RWPE2 (cell line): ENCODE measurements around the gene POMT1.

Source experiments
- ATAC-seq: fragments of 200-7000 bp; cut with Tn5 transposase; 3 replicates; pipeline ENCODE4 v1.9.1; 2021; ENCODE audit warnings: low read depth
- DNase-seq: peaks from one replicate; pipeline ENCODE4 v3.0.0-alpha.2; 2020; ENCODE audit warnings: low spot score
- H3K27ac ChIP-seq: fragments of 450-650 bp; 2 replicates; pipeline ENCODE4 v1.5.1; 2017; ENCODE audit warnings: mild to moderate bottlenecking; ENCODE audit not compliant: poor library complexity, severe bottlenecking
- H3K27me3 ChIP-seq: fragments of 250-450 bp; sonication (Bioruptor Pico); 2 replicates; pipeline ENCODE4 v1.5.1; 2021; ENCODE audit warnings: mild to moderate bottlenecking, moderate library complexity; ENCODE audit not compliant: insufficient read depth, poor library complexity, severe bottlenecking
- H3K36me3 ChIP-seq: fragments of 250-450 bp; sonication (Bioruptor Pico); 2 replicates; pipeline ENCODE4 v1.5.1; 2020; ENCODE audit warnings: low read depth, mild to moderate bottlenecking, moderate library complexity
- H3K4me1 ChIP-seq: fragments of 250-450 bp; sonication (Bioruptor Pico); 2 replicates; pipeline ENCODE4 v1.5.1; 2021; ENCODE audit warnings: mild to moderate bottlenecking, moderate library complexity; ENCODE audit not compliant: insufficient read depth, poor library complexity, severe bottlenecking
- H3K4me3 ChIP-seq: fragments of 250-450 bp; sonication (Bioruptor Pico); 2 replicates; pipeline ENCODE4 v1.5.1; 2021; ENCODE audit warnings: mild to moderate bottlenecking, moderate library complexity; ENCODE audit not compliant: severe bottlenecking
- H3K9me3 ChIP-seq: fragments of 250-450 bp; sonication (Bioruptor Pico); 2 replicates; pipeline ENCODE4 v1.5.1; 2021; ENCODE audit warnings: mild to moderate bottlenecking, moderate library complexity; ENCODE audit not compliant: severe bottlenecking
- TF ChIP-seq, protein P1 (sequence below): fragments of 450-650 bp; IDR thresholded peaks from one replicate; pipeline ENCODE4 v1.5.1; 2017; ENCODE audit warnings: mild to moderate bottlenecking, moderate library complexity; ENCODE audit not compliant: poor library complexity, severe bottlenecking

POMT1 gene

DNA sequence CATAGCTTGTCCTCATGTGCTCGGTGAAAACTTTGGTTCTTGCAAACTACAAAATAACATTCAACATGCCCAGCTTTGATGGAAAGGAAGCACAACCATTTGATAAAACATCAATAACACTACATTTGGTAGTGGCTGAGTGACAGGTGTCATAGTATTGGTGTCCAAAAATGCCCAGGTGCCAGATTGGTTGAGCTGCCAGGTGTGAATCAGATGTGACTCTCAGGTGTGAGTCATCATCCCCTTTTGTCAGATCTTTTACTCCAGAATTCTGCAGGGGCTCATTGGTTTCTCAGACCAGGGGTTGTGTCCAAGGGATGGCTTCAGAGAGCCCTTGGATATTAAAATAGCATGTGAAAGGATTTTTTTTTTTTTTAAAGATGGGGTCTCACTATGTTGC, 22.5 kb upstream of the POMT1 start:
- no peak overlapping the region for H3K27ac ChIP-seq
- H3K4me1 ChIP-seq, result no peaks in the 10 kb centered on the region
- no peak for ATAC-seq
- TF ChIP-seq, protein P1, sequence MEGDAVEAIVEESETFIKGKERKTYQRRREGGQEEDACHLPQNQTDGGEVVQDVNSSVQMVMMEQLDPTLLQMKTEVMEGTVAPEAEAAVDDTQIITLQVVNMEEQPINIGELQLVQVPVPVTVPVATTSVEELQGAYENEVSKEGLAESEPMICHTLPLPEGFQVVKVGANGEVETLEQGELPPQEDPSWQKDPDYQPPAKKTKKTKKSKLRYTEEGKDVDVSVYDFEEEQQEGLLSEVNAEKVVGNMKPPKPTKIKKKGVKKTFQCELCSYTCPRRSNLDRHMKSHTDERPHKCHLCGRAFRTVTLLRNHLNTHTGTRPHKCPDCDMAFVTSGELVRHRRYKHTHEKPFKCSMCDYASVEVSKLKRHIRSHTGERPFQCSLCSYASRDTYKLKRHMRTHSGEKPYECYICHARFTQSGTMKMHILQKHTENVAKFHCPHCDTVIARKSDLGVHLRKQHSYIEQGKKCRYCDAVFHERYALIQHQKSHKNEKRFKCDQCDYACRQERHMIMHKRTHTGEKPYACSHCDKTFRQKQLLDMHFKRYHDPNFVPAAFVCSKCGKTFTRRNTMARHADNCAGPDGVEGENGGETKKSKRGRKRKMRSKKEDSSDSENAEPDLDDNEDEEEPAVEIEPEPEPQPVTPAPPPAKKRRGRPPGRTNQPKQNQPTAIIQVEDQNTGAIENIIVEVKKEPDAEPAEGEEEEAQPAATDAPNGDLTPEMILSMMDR, result no peak
- no peaks in the 10 kb centered on the region for H3K9me3 ChIP-seq
- no peak for DNase-seq
- no peak overlapping the region for H3K4me3 ChIP-seq
- no peaks in the 10 kb centered on the region for H3K27me3 ChIP-seq
- H3K36me3 ChIP-seq, result peaks cover 97% of the 10 kb centered on the region

DNA sequence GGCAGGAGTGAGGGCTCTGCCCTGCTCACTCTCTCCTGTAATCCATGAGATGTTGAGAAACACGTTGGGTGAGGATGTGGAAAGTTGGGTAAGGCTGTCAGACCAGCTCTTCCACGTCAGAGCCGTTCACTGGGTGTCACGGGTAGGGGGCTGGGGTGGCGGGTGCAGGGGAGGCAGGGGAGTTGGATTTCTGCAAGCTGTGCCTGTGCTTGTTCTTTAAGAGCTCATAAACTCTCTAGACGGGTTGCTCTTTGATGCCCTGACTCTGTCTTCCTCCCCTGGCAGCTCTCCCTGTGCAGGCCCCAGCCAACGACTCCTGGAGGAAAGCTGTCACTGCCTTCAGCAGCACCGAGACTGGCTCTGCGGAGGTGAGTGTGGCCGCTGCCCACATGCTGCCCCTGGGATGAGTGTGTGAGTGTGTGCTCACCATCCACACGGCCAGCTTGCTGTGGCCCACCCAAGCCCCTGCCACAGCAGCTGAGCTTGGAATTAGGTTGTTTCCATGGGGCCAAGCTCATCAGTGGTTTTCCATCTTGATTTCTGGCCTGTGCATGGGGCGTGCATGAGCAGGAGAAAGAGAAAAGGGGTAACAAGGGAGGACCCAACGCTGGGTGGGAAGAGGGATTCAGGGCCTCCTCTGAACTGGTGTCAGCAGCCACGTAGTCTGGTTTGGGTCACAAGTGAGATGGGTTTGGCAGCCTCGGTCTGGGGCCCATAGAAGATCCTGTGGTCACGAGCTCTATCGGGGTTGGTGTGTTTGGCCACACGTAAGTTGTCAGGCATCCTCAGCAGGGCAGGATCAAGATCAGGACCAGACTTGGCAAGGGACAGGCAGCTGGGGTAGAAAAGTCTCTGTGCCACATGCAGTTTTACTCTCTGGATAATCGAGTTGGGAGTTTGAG, 21.0 kb upstream of the POMT1 start:
- ATAC-seq (no peak), DNase-seq (no peak)
- Histone ChIP-seq H3K9me3 (no peaks in the 10 kb centered on the region), H3K4me1 (no peaks in the 10 kb centered on the region), H3K4me3 (no peak overlapping the region), H3K27ac (no peak overlapping the region), H3K27me3 (no peaks in the 10 kb centered on the region), H3K36me3 (peaks cover 96% of the 10 kb centered on the region)
- TF ChIP-seq, protein P1, result no peak

DNA sequence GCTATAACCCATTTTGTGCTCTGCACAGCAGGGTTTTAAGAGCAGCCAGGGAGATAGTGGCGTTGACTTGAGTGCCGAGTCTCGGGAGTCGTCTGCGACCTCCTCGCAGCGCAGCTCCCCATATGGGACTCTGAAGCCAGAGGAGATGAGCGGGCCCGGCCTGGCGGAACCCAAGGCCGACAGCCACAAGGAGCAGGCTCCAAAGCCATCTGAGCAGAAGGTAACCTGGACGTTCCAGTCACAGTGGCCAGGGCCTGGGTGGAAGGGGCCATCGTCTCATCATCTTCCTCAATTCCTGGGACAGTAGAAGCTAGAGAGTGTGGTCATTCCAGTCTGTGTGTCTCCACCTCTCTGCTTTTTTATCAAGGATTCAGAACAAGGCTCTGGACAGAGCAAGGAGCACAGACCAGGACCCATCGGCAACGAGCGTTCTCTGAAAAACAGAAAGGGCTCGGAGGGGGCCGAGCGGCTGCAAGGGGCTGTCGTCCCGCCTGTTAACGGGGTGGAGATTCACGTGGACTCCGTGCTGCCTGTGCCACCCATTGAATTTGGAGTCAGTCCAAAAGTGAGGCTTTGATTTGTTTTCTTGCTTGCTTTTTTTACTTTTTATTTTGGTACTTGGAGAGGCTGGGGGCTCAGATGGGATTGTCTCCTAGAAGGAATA, 20.2 kb upstream of the POMT1 start:
- Histone ChIP-seq H3K27me3 (no peaks in the 10 kb centered on the region), H3K27ac (no peak overlapping the region), H3K9me3 (no peaks in the 10 kb centered on the region), H3K36me3 (peaks cover 96% of the 10 kb centered on the region), H3K4me3 (no peak overlapping the region), H3K4me1 (no peaks in the 10 kb centered on the region)
- TF ChIP-seq, protein P1, result no peak
- ATAC-seq (no peak), DNase-seq (no peak)

DNA sequence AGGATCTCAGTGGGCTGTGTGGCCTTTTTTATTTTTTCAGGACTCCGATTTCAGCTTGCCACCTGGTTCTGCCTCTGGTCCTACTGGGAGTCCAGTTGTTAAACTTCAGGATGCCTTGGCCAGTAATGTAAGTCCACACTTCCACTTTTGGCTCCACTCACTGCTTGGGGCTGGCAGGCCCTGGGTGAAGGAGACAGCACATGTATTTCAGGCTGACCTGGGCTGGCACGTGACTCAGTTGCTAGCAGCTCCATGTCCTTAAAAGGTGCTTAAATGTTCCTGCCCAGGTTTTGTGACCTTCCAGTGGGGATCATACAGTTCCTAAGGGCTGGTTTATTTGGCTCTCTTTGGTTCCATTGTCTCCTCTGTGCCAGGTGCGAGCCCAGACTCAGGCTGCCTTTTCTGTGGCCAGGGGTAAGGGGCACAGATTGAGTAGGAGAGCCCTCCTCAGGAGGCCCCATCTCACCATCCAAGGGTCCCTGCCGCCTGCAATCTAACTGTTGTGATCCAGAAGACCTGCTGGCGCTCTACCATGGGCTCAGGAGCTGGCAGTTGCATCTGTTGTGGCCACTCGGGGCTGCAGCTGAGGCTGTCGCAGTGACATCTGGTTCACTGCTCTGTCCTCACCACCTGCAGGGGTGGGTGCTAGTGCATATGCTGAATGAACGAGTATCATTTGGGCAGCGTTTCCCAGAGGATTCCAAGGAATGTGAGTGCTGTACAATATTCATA, 19.2 kb upstream of the POMT1 start:
- Histone ChIP-seq H3K4me1 (no peaks in the 10 kb centered on the region), H3K36me3 (peaks cover 97% of the 10 kb centered on the region), H3K27ac (no peak overlapping the region), H3K27me3 (no peaks in the 10 kb centered on the region), H3K9me3 (no peaks in the 10 kb centered on the region), H3K4me3 (no peak overlapping the region)
- TF ChIP-seq, protein P1, result no peak
- no peak for ATAC-seq
- DNase-seq, result no peak
